Gastroesophageal sphincter (tissue), 4 donors: ENCODE results near the gene CNTNAP5. TPM values are rescaled to one million over a fixed set of nuclear protein-coding genes. Genes with fewer than 3 reads are reported as not detected.

Source experiments
- ATAC-seq: fragments of 150-250 bp; one replicate; pipeline ENCODE4 v1.9.1; 2016; ENCODE audit warnings: mild to moderate bottlenecking, moderate library complexity
- H3K27ac ChIP-seq, 4 donors: fragments of 200-600 bp; sonication (generic) in 3 of 4; 1 replicate in 3 of 4; 2 replicates in 1 of 4; pipeline ENCODE4 v1.5.1; 2016 to 2019
- H3K27me3 ChIP-seq: fragments of 200-600 bp; sonication (generic); one replicate; pipeline ENCODE4 v1.5.1; 2019
- H3K36me3 ChIP-seq, 2 donors: fragments of 200-600 bp; sonication (generic); one replicate each; pipeline ENCODE4 v1.5.1; 2019; ENCODE audit warnings: control low read depth in 1 of 2
- H3K4me1 ChIP-seq, 3 donors: fragments of 200-600 bp; sonication (generic); 1 replicate in 2 of 3; 2 replicates in 1 of 3; pipeline ENCODE4 v1.5.1; 2016 to 2019; ENCODE audit warnings: control low read depth in 2 of 3
- H3K4me3 ChIP-seq, 2 donors: fragments of 200-600 bp; sonication (generic); one replicate each; pipeline ENCODE4 v1.5.1; 2019; ENCODE audit warnings: mild to moderate bottlenecking in 1 of 2, moderate library complexity in 1 of 2
- H3K9me3 ChIP-seq, 3 donors: fragments of 200-600 bp; sonication (generic); one replicate each; pipeline ENCODE4 v1.5.1; 2017 to 2019; ENCODE audit warnings: control low read depth in 2 of 3
- CTCF ChIP-seq, 4 experiments: fragments of 200-600 bp in 2 of 4; fragments of 450-650 bp in 2 of 4; sonication (generic) in 1 of 4; IDR thresholded peaks; one replicate each; pipeline ENCODE4 v1.5.1; 2017 to 2019; ENCODE audit warnings: antibody characterized with exemption in 4 of 4, mild to moderate bottlenecking in 2 of 4, moderate library complexity in 2 of 4
- EP300 ChIP-seq: sonication (generic); formaldehyde crosslinking; IDR thresholded peaks from one replicate; pipeline ENCODE4 v1.6.1; 2017; ENCODE audit warnings: antibody characterized with exemption, mild to moderate bottlenecking
- POLR2A ChIP-seq, 2 donors: fragments of 450-650 bp; IDR thresholded peaks; one replicate each; pipeline ENCODE4 v1.6.1; 2017; ENCODE audit warnings: antibody characterized with exemption in 2 of 2, mild to moderate bottlenecking in 2 of 2, moderate library complexity in 1 of 2
- POLR2AphosphoS5 ChIP-seq: sonication (generic); formaldehyde crosslinking; IDR thresholded peaks from one replicate; pipeline ENCODE4 v1.6.1; 2017; ENCODE audit warnings: antibody characterized with exemption
- WGBS, 2 donors: methylation state at CpG; one replicate each; pipeline ENCODE4 v1.1.5; 2018; ENCODE audit warnings: low coverage in 1 of 2; 5-methylcytosine and 5-hydroxymethylcytosine counted together
- total RNA-seq, 4 donors: library from RNA; depleted of rRNA; stranded (reverse); fragments of >200 nt; gene quantifications; one replicate each; pipeline ENCODE4 v1.1.0, GENCODE V29; 2016

CNTNAP5 gene
- total RNA-seq, 4 donors from 2014 or later = 3.2 TPM; not detected in 3

- TF ChIP-seq POLR2A (IDR thresholded peaks at IDR 0.05) = no peak
- no peak for TF ChIP-seq POLR2AphosphoS5
- TF ChIP-seq CTCF (IDR thresholded peaks at IDR 0.05) = no peak
- no peak for TF ChIP-seq EP300
- ATAC-seq = no peak
- 29 to 35% methylated on average over 4 of the region's 4 CpGs for WGBS, 2 donors
- Histone ChIP-seq H3K4me3 (no peak overlapping the region), H3K36me3 (no peaks in the 10 kb centered on the region), H3K4me1 (peaks cover 0 to 35% (median 0%) of the 10 kb centered on the region in 3 donors), H3K27me3 (no peaks in the 10 kb centered on the region), H3K27ac (no peak overlapping the region), H3K9me3 (no peaks in the 10 kb centered on the region)
Measured at GRCh38 chr2:124526221-124526620, 501.1 kb downstream of the CNTNAP5 start.

- no peak for TF ChIP-seq CTCF (IDR thresholded peaks at IDR 0.05)
- TF ChIP-seq POLR2A (IDR thresholded peaks at IDR 0.05) = no peak
- no peak for TF ChIP-seq POLR2AphosphoS5
- no peak for TF ChIP-seq EP300
- H3K27me3 ChIP-seq = no peaks in the 10 kb centered on the region
- peaks cover 0 to 33% (median 3%) of the 10 kb centered on the region in 3 donors for H3K4me1 ChIP-seq
- no peak overlapping the region for H3K4me3 ChIP-seq
- no peaks in the 10 kb centered on the region for H3K9me3 ChIP-seq
- H3K36me3 ChIP-seq = no peaks in the 10 kb centered on the region
- no peak for ATAC-seq
- H3K27ac ChIP-seq = no peak overlapping the region
- WGBS, 2 donors = 87 to 92% methylated on average over 3 to 4 of the region's 4 CpGs
Measured at GRCh38 chr2:124530203-124530602, 505.1 kb downstream of the CNTNAP5 start.

GRCh38 chr2:124533226-124533954 lies 508.3 kb downstream of the CNTNAP5 start:
- H3K4me3 ChIP-seq = no peak overlapping the region
- H3K4me1 ChIP-seq = peaks cover 0 to 45% (median 3%) of the 10 kb centered on the region in 3 donors
- TF ChIP-seq CTCF (IDR thresholded peaks at IDR 0.05) = no peak
- TF ChIP-seq POLR2AphosphoS5 = no peak
- no peak for TF ChIP-seq POLR2A (IDR thresholded peaks at IDR 0.05)
- TF ChIP-seq EP300 = no peak
- no peaks in the 10 kb centered on the region for H3K36me3 ChIP-seq
- no peaks in the 10 kb centered on the region for H3K9me3 ChIP-seq
- H3K27me3 ChIP-seq = no peaks in the 10 kb centered on the region
- no peak for ATAC-seq
- WGBS, 2 donors = 43 to 56% methylated on average over 5 to 6 of the region's 7 CpGs
- no peak overlapping the region for H3K27ac ChIP-seq

- TF ChIP-seq POLR2AphosphoS5 (no peak), POLR2A (IDR thresholded peaks at IDR 0.05) (no peak), CTCF (IDR thresholded peaks at IDR 0.05) (no peak), EP300 (no peak)
- ATAC-seq = peak; percentile 55
- Histone ChIP-seq H3K9me3 (no peaks in the 10 kb centered on the region), H3K36me3 (no peaks in the 10 kb centered on the region), H3K4me1 (peaks cover 0 to 45% (median 3%) of the 10 kb centered on the region in 3 donors), H3K27me3 (no peaks in the 10 kb centered on the region), H3K4me3 (no peak overlapping the region), H3K27ac (no peak overlapping the region)
- 0 to 32% methylated on average over 2 of the region's 2 CpGs for WGBS, 2 donors
Measured at GRCh38 chr2:124534028-124534427, 508.9 kb downstream of the CNTNAP5 start.

- Histone ChIP-seq H3K27me3 (no peaks in the 10 kb centered on the region), H3K36me3 (no peaks in the 10 kb centered on the region), H3K27ac (peak overlapping the region in 1 of 4 donors; percentile 48), H3K4me1 (peaks cover 0 to 50% (median 3%) of the 10 kb centered on the region in 3 donors), H3K9me3 (no peaks in the 10 kb centered on the region), H3K4me3 (no peak overlapping the region)
- WGBS, 2 donors = 66% methylated on average over 3 of the region's 3 CpGs; no CpG with 5 or more reads in 1 of the 2 donors
- TF ChIP-seq EP300 = no peak
- no peak for TF ChIP-seq CTCF (IDR thresholded peaks at IDR 0.05)
- TF ChIP-seq POLR2AphosphoS5 = no peak
- TF ChIP-seq POLR2A (IDR thresholded peaks at IDR 0.05) = no peak
- no peak for ATAC-seq
Measured at GRCh38 chr2:124535816-124536215, 510.7 kb downstream of the CNTNAP5 start.
